K562 (cell line): Measurements from ENCODE around the gene CSNK1G2.

Experiments used
- POLR2A ChIP-seq: fragments of 450-650 bp; conservative IDR thresholded peaks from 2 replicates; pipeline ENCODE4 v1.6.1; 2016
- TARDBP ChIP-seq: fragments of 450-650 bp; IDR thresholded peaks from 2 replicates; pipeline ENCODE4 v1.6.1; 2016
- ZKSCAN8 ChIP-seq: fragments of 200-800 bp; sonication (Bioruptor generic); IDR thresholded peaks from 2 replicates; pipeline ENCODE4 v1.6.1; 2016; ENCODE audit warnings: missing genetic modification characterization, missing compliant biosample characterization

- no peak for TF ChIP-seq POLR2A
- no peak for TF ChIP-seq TARDBP
- no peak for TF ChIP-seq ZKSCAN8
These were observed 2.1 kb downstream of the CSNK1G2 start for GRCh38 chr19:1942934-1943555.
